MCF 10A (cell line): ENCODE data around the gene KLHL40. TPM values are rescaled to one million over a fixed set of nuclear protein-coding genes. Genes with fewer than 3 reads are reported as not detected.

ENCODE experiments used
- BruUV-seq: library from RNA; stranded (reverse); fragments of 400-500 nt; replicated peaks from 2 replicates; lab custom pipeline; 2021; lab: Mats Ljungman, UMichigan
- CTCF ChIA-PET: fragments of 300-600 bp; sonication (Branson Sonifier 250); formaldehyde crosslinking; extraction: SDS; loops from one replicate; lab custom pipeline; 2021; ENCODE audit warnings: antibody characterized with exemption, inconsistent platforms; lab: Yijun Ruan, JAX
- POLR2A ChIA-PET: fragments of 300-600, 350-650 bp; sonication (Branson Sonifier 250); formaldehyde crosslinking; extraction: SDS; loops from one replicate; lab custom pipeline; 2020; ENCODE audit warnings: antibody characterized with exemption, inconsistent platforms; lab: Yijun Ruan, JAX
- DNase-seq: peaks from one replicate; pipeline ENCODE4 v3.0.0-alpha.2; 2018; ENCODE audit not compliant: unreplicated experiment
- H3K27ac Mint-ChIP-seq: one replicate; pipeline ENCODE4 v1.8.0; 2022; ENCODE audit warnings: mild to moderate bottlenecking, low read depth, mixed read lengths; ENCODE audit not compliant: unreplicated experiment
- H3K27me3 Mint-ChIP-seq: one replicate; pipeline ENCODE4 v1.8.0; 2022; ENCODE audit warnings: mixed read lengths; ENCODE audit not compliant: insufficient read depth, unreplicated experiment
- H3K36me3 Mint-ChIP-seq: one replicate; pipeline ENCODE4 v1.8.0; 2022; ENCODE audit warnings: mild to moderate bottlenecking, moderate library complexity, mixed read lengths; ENCODE audit not compliant: insufficient read depth, unreplicated experiment
- H3K4me1 Mint-ChIP-seq: one replicate; pipeline ENCODE4 v1.8.0; 2022; ENCODE audit warnings: mixed read lengths; ENCODE audit not compliant: insufficient read depth, unreplicated experiment
- H3K4me3 Mint-ChIP-seq: one replicate; pipeline ENCODE4 v1.8.0; 2022; ENCODE audit warnings: mild to moderate bottlenecking, moderate library complexity, mixed read lengths; ENCODE audit not compliant: unreplicated experiment
- H3K9me3 Mint-ChIP-seq: one replicate; pipeline ENCODE4 v1.8.0; 2022; ENCODE audit warnings: mixed read lengths; ENCODE audit not compliant: unreplicated experiment
- intact Hi-C: fragments of 100-400 bp; cut with micrococcal nuclease; formaldehyde crosslinking; loops from 2 replicates; pipeline ENCODE4 v1.14.1; 2022
- total RNA-seq: library from RNA; stranded (reverse); gene quantifications from 2 replicates; pipeline ENCODE4 v1.2.3, GENCODE V29; 2022
- TF ChIP-seq, protein P1 (sequence below): fragments of 200-600 bp; IDR thresholded peaks from one replicate; pipeline ENCODE4 v1.8.0; 2022; ENCODE audit warnings: antibody characterized with exemption, mild to moderate bottlenecking; ENCODE audit not compliant: unreplicated experiment

KLHL40 gene
- total RNA-seq, 1 experiment from 2014 or later, result not detected

DNA sequence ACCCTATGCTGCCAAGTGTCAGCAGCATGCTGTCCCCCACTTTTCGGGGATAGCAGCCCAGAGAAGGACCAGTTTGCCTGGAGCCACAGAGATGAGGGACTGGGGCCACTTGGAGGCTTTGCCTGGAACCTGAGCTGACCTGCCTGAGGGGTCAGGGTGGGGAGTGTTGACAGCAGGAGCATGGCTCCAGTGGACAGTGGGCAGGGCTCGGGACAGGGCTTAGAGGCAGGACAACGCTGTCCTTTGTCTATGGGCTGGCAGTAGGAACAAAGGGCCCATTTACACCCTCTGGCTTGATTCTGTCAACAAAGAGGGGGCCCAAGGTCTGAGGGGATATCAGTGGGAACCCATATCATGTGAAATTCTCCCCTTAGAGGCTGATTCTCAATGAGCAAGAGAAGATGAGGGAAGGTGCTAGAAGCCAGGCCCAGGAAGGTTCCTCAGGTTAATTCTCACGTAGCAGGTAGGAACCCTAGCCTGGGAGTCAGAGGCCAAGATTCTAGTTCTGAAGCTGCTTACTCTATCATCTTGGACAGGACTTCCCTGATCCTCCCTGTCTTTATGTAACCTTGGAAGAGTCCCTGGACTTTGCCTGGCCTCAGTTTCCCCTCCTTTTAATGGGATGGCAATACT lies 47.0 kb downstream of the KLHL40 start:
- no TSS peak for BruUV-seq
- TF ChIP-seq, protein P1, sequence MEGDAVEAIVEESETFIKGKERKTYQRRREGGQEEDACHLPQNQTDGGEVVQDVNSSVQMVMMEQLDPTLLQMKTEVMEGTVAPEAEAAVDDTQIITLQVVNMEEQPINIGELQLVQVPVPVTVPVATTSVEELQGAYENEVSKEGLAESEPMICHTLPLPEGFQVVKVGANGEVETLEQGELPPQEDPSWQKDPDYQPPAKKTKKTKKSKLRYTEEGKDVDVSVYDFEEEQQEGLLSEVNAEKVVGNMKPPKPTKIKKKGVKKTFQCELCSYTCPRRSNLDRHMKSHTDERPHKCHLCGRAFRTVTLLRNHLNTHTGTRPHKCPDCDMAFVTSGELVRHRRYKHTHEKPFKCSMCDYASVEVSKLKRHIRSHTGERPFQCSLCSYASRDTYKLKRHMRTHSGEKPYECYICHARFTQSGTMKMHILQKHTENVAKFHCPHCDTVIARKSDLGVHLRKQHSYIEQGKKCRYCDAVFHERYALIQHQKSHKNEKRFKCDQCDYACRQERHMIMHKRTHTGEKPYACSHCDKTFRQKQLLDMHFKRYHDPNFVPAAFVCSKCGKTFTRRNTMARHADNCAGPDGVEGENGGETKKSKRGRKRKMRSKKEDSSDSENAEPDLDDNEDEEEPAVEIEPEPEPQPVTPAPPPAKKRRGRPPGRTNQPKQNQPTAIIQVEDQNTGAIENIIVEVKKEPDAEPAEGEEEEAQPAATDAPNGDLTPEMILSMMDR, result no peak
- Mint-ChIP-seq H3K27me3 (no peaks in the 10 kb centered on the region), H3K36me3 (no peaks in the 10 kb centered on the region), H3K4me3 (no peak overlapping the region), H3K9me3 (no peaks in the 10 kb centered on the region), H3K27ac (no peak overlapping the region), H3K4me1 (peaks cover 5% of the 10 kb centered on the region)
- CTCF ChIA-PET, result no interaction called here
- DNase-seq, result no peak
- intact Hi-C loops, result no loop called here
- POLR2A ChIA-PET, result no interaction called here

GRCh38 chr3:42732829-42733459 lies 47.6 kb downstream of the KLHL40 start:
- Mint-ChIP-seq H3K4me3 (no peak overlapping the region), H3K36me3 (no peaks in the 10 kb centered on the region), H3K4me1 (peaks cover 3% of the 10 kb centered on the region), H3K9me3 (no peaks in the 10 kb centered on the region), H3K27ac (no peak overlapping the region), H3K27me3 (no peaks in the 10 kb centered on the region)
- BruUV-seq, result no TSS peak
- CTCF ChIA-PET, result no interaction called here
- TF ChIP-seq, protein P1, result no peak
- POLR2A ChIA-PET, result interaction anchor here (1.0 kb wide), 1 partner anchor 11 kb away, joined by 3 read pairs; no protein-coding TSS in a partner anchor
- intact Hi-C loops, result no loop called here
- no peak for DNase-seq

GRCh38 chr3:42733501-42734262 lies 48.3 kb downstream of the KLHL40 start:
- no TSS peak for BruUV-seq
- H3K27me3 Mint-ChIP-seq, result no peaks in the 10 kb centered on the region
- H3K4me3 Mint-ChIP-seq, result no peak overlapping the region
- no peaks in the 10 kb centered on the region for H3K9me3 Mint-ChIP-seq
- ChIA-PET CTCF (no interaction called here), POLR2A (interaction anchor here (1.0 kb wide), 1 partner anchor 12 kb away, joined by 3 read pairs; no protein-coding TSS in a partner anchor)
- TF ChIP-seq, protein P1, result no peak
- DNase-seq, result no peak
- H3K4me1 Mint-ChIP-seq, result no peaks in the 10 kb centered on the region
- no peaks in the 10 kb centered on the region for H3K36me3 Mint-ChIP-seq
- intact Hi-C loops, result no loop called here
- no peak overlapping the region for H3K27ac Mint-ChIP-seq

DNA sequence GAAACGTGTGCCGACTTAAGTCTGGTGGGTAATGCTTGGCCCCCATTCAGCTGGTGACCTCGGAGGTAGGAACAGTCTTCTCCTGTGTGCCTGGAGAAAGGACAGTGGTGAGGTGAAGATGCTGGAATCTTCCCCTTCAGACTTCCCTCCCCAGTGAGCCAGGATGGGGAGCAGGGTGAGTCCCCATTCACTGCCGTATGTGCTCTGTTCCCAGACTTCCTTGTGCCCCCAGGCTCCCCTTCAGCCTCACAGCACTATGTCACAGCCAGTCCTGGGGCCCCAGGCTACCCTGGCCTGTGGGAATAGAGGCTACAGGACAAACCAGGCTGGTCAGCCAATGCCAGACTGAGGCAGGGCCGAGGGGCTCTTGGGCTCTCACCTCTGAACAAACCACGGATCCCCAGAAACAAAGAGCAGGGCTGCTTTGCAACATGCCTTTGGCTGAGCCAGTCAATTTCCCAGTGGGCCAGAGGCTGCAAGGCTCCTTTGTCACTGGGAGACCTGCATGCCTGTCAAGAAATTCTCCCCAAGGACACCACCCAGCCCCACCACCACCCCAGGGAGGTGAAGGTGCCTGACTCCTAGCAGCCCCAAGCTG lies 49.0 kb downstream of the KLHL40 start:
- POLR2A ChIA-PET, result no interaction called here
- BruUV-seq, result no TSS peak
- no peak overlapping the region for H3K27ac Mint-ChIP-seq
- CTCF ChIA-PET, result interaction anchor here (1.0 to 2.0 kb wide), 2 partner anchors 10 to 14 kb away, joined by 4 to 8 read pairs; no protein-coding TSS in a partner anchor
- H3K36me3 Mint-ChIP-seq, result no peaks in the 10 kb centered on the region
- intact Hi-C loops, result no loop called here
- no peak overlapping the region for H3K4me3 Mint-ChIP-seq
- H3K9me3 Mint-ChIP-seq, result no peaks in the 10 kb centered on the region
- H3K4me1 Mint-ChIP-seq, result no peaks in the 10 kb centered on the region
- TF ChIP-seq, protein P1, result no peak
- DNase-seq, result no peak
- no peaks in the 10 kb centered on the region for H3K27me3 Mint-ChIP-seq
